Brain pericyte (primary cell): ENCODE measurements around the gene STK10.

Source experiments
- DNase-seq: peaks from one replicate; pipeline ENCODE4 v3.0.0-alpha.2; 2012; ENCODE audit warnings: low read depth, low spot score

STK10 gene

GRCh38 chr5:172090976-172091547, 97.0 kb downstream of the STK10 start:
- DNase-seq, result no peak

GRCh38 chr5:172089298-172090117, 98.5 kb downstream of the STK10 start:
- no peak for DNase-seq

- no peak for DNase-seq
These were observed 99.2 kb downstream of the STK10 start for GRCh38 chr5:172088801-172089200.

- DNase-seq, result no peak
These were observed 101.6 kb downstream of the STK10 start for GRCh38 chr5:172086194-172086975.

GRCh38 chr5:172085738-172086137, 102.3 kb downstream of the STK10 start:
- no peak for DNase-seq

- DNase-seq, result no peak
These were observed 105.8 kb downstream of the STK10 start for GRCh38 chr5:172082180-172082579.

GRCh38 chr5:172079876-172080275, 108.1 kb downstream of the STK10 start:
- DNase-seq, result no peak

GRCh38 chr5:172078726-172079345, 109.2 kb downstream of the STK10 start:
- no peak for DNase-seq

- DNase-seq, result no peak
These were observed 110.2 kb downstream of the STK10 start for GRCh38 chr5:172077664-172078425.

- no peak for DNase-seq
These were observed 111.2 kb downstream of the STK10 start for GRCh38 chr5:172076761-172077244.

GRCh38 chr5:172075656-172076055, 112.4 kb downstream of the STK10 start:
- DNase-seq, result no peak

- no peak for DNase-seq
These were observed 113.1 kb downstream of the STK10 start for GRCh38 chr5:172074896-172075295.

- DNase-seq, result no peak
These were observed 116.6 kb downstream of the STK10 start for GRCh38 chr5:172071309-172071875.

- DNase-seq, result no peak
These were observed 122.5 kb downstream of the STK10 start for GRCh38 chr5:172065431-172066065.

- DNase-seq, result no peak
These were observed 123.3 kb downstream of the STK10 start for GRCh38 chr5:172064766-172065165.

GRCh38 chr5:172064358-172064757, 123.7 kb downstream of the STK10 start:
- DNase-seq, result no peak

GRCh38 chr5:172063463-172064235, 124.4 kb downstream of the STK10 start:
- no peak for DNase-seq

- no peak for DNase-seq
These were observed 128.3 kb downstream of the STK10 start for GRCh38 chr5:172059661-172060100.

- DNase-seq, result no peak
These were observed 129.9 kb downstream of the STK10 start for GRCh38 chr5:172058088-172058487.
